Measurements from ENCODE around the gene FFAR4. TPM values are rescaled to one million over a fixed set of nuclear protein-coding genes. Genes with fewer than 3 reads are reported as not detected.

Gene FFAR4
- total RNA-seq, 2 donors from 2014 or later, result 44.2 to 48.2 TPM

GRCh38 chr10:93565446-93565845 lies 1.0 kb upstream of the FFAR4 start:
- Histone ChIP-seq H3K36me3 (no peaks in the 10 kb centered on the region), H3K9me3 (no peaks in the 10 kb centered on the region), H3K4me3 (no peak overlapping the region), H3K9ac (ENCODE audit: low read depth in 2 of 2, low read length in 2 of 2) (no peak overlapping the region), H3K27ac (no peak overlapping the region), H3K4me1 (no peaks in the 10 kb centered on the region), H3K27me3 (no peaks in the 10 kb centered on the region)
- no peak for TF ChIP-seq CTCF (IDR thresholded peaks at IDR 0.05)
- no peak for DNase-seq
- intact Hi-C loops (cut with DNase I), result no loop called here

- H3K27me3 ChIP-seq, result no peaks in the 10 kb centered on the region
- H3K9ac ChIP-seq (ENCODE audit: low read depth in 2 of 2, low read length in 2 of 2), result peak overlapping the region; percentile 37 to 51
- H3K9me3 ChIP-seq, result no peaks in the 10 kb centered on the region
- no peaks in the 10 kb centered on the region for H3K4me1 ChIP-seq
- peak overlapping the region; percentile 37 for H3K4me3 ChIP-seq
- TF ChIP-seq CTCF (IDR thresholded peaks at IDR 0.05), result no peak
- H3K36me3 ChIP-seq, result no peaks in the 10 kb centered on the region
- DNase-seq, result no peak
- peak overlapping the region; percentile 33 for H3K27ac ChIP-seq
- intact Hi-C loops (cut with DNase I), result no loop called here
Measured at GRCh38 chr10:93567277-93568104, 1.0 kb downstream of the FFAR4 start.

- DNase-seq, result no peak
- TF ChIP-seq CTCF (IDR thresholded peaks at IDR 0.05), result no peak
- Histone ChIP-seq H3K36me3 (no peaks in the 10 kb centered on the region), H3K27me3 (no peaks in the 10 kb centered on the region), H3K4me1 (no peaks in the 10 kb centered on the region), H3K9me3 (no peaks in the 10 kb centered on the region), H3K9ac (ENCODE audit: low read depth in 2 of 2, low read length in 2 of 2) (peak overlapping the region in 1 of 2 donors; percentile 21), H3K27ac (peak overlapping the region; percentile 33), H3K4me3 (peak overlapping the region; percentile 37)
- intact Hi-C loops (cut with DNase I), result no loop called here
Measured at GRCh38 chr10:93568105-93568390, 1.6 kb downstream of the FFAR4 start.

- Histone ChIP-seq H3K9me3 (no peaks in the 10 kb centered on the region), H3K4me3 (no peak overlapping the region), H3K9ac (ENCODE audit: low read depth in 2 of 2, low read length in 2 of 2) (no peak overlapping the region), H3K27ac (no peak overlapping the region), H3K27me3 (no peaks in the 10 kb centered on the region), H3K4me1 (peaks cover 10% of the 10 kb centered on the region), H3K36me3 (no peaks in the 10 kb centered on the region)
- DNase-seq, result no peak
- no peak for TF ChIP-seq CTCF (IDR thresholded peaks at IDR 0.05)
- intact Hi-C loops (cut with DNase I), result no loop called here
Measured at GRCh38 chr10:93570383-93570782, 3.9 kb downstream of the FFAR4 start.

- H3K4me1 ChIP-seq, result peaks cover 10% of the 10 kb centered on the region
- H3K9me3 ChIP-seq, result no peaks in the 10 kb centered on the region
- no peak overlapping the region for H3K4me3 ChIP-seq
- intact Hi-C loops (cut with DNase I), result no loop called here
- TF ChIP-seq CTCF (IDR thresholded peaks at IDR 0.05), result no peak
- no peak overlapping the region for H3K9ac ChIP-seq (ENCODE audit: low read depth in 2 of 2, low read length in 2 of 2)
- H3K27me3 ChIP-seq, result no peaks in the 10 kb centered on the region
- H3K27ac ChIP-seq, result peak overlapping the region; percentile 43
- no peak for DNase-seq
- no peaks in the 10 kb centered on the region for H3K36me3 ChIP-seq
Measured at GRCh38 chr10:93572606-93573005, 6.1 kb downstream of the FFAR4 start.

Data from colonic mucosa (tissue), 4 donors.